Muscle layer of duodenum (tissue), 2 donors: ENCODE data around the gene RHOT1.
"Not testable (repeated sequence)": the region's sequence is repeated elsewhere in the genome, so short reads cannot be mapped to it uniquely, and the experiment has no call there.

Experiments
- H3K27ac ChIP-seq: one replicate; pipeline ENCODE4 v1.7.0; 2013; ENCODE audit warnings: mild to moderate bottlenecking, low read length
- H3K27me3 ChIP-seq: one replicate; pipeline ENCODE4 v1.7.0; 2013; ENCODE audit warnings: low read depth, mild to moderate bottlenecking, control low read depth, low read length
- H3K36me3 ChIP-seq, 2 donors: one replicate each; pipeline ENCODE4 v1.7.0; 2013; ENCODE audit warnings: low read length in 2 of 2, control low read depth in 1 of 2, mild to moderate bottlenecking in 1 of 2; ENCODE audit not compliant: insufficient read depth in 2 of 2, control insufficient read depth in 1 of 2
- H3K4me1 ChIP-seq, 2 donors: one replicate each; pipeline ENCODE4 v1.7.0; 2013; ENCODE audit warnings: low read length in 2 of 2, mild to moderate bottlenecking in 2 of 2, control low read depth in 1 of 2, moderate library complexity in 1 of 2; ENCODE audit not compliant: insufficient read depth in 2 of 2, control insufficient read depth in 1 of 2
- H3K4me3 ChIP-seq, 2 donors: one replicate each; pipeline ENCODE4 v1.7.0; 2013; ENCODE audit warnings: low read length in 2 of 2, low read depth in 1 of 2, mild to moderate bottlenecking in 1 of 2
- H3K9me3 ChIP-seq, 2 donors: one replicate each; pipeline ENCODE4 v1.7.0; 2013; ENCODE audit warnings: low read length in 2 of 2, control low read depth in 1 of 2, mild to moderate bottlenecking in 1 of 2; ENCODE audit not compliant: control insufficient read depth in 1 of 2
- donor health status: healthy.

The RHOT1 gene

GRCh38 chr17:32160526-32160925 lies 18.2 kb downstream of the RHOT1 start:
- Histone ChIP-seq H3K36me3 (peaks cover 7 to 19% of the 10 kb centered on the region in 2 donors), H3K27ac (no peak overlapping the region), H3K4me3 (no peak overlapping the region), H3K27me3 (no peaks in the 10 kb centered on the region), H3K4me1 (no peaks in the 10 kb centered on the region), H3K9me3 (no peaks in the 10 kb centered on the region)

GRCh38 chr17:32161029-32161428 lies 18.7 kb downstream of the RHOT1 start:
- Histone ChIP-seq H3K4me3 (no peak overlapping the region), H3K36me3 (peaks cover 7 to 19% of the 10 kb centered on the region in 2 donors), H3K9me3 (no peaks in the 10 kb centered on the region), H3K4me1 (no peaks in the 10 kb centered on the region), H3K27me3 (no peaks in the 10 kb centered on the region), H3K27ac (no peak overlapping the region)

- no peaks in the 10 kb centered on the region for H3K4me1 ChIP-seq
- no peaks in the 10 kb centered on the region for H3K27me3 ChIP-seq
- H3K4me3 ChIP-seq = no peak overlapping the region
- peaks cover 3% of the 10 kb centered on the region in 2 donors for H3K9me3 ChIP-seq
- no peak overlapping the region for H3K27ac ChIP-seq
- H3K36me3 ChIP-seq = peaks cover 7 to 19% of the 10 kb centered on the region in 2 donors
Observed at GRCh38 chr17:32161506-32162365, 19.4 kb downstream of the RHOT1 start.

GRCh38 chr17:32174889-32175288 lies 32.6 kb downstream of the RHOT1 start:
- H3K9me3 ChIP-seq = no peaks in the 10 kb centered on the region
- H3K36me3 ChIP-seq = peaks cover 16 to 35% of the 10 kb centered on the region in 2 donors
- H3K27me3 ChIP-seq = no peaks in the 10 kb centered on the region
- no peak overlapping the region for H3K27ac ChIP-seq
- no peak overlapping the region for H3K4me3 ChIP-seq
- no peaks in the 10 kb centered on the region for H3K4me1 ChIP-seq

- H3K9me3 ChIP-seq, H3K27ac ChIP-seq: not testable (repeated sequence)
- peaks cover 11 to 35% of the 10 kb centered on the region in 2 donors for H3K36me3 ChIP-seq
Observed at GRCh38 chr17:32178679-32179078, 36.4 kb downstream of the RHOT1 start.

GRCh38 chr17:32179103-32179502 lies 36.8 kb downstream of the RHOT1 start:
- H3K4me1 ChIP-seq, H3K9me3 ChIP-seq, H3K27me3 ChIP-seq, H3K27ac ChIP-seq, H3K4me3 ChIP-seq: not testable (repeated sequence)
- peaks cover 8 to 38% of the 10 kb centered on the region in 2 donors for H3K36me3 ChIP-seq

More at GRCh38 chr17:32178679-32179078, 36.4 kb downstream of the RHOT1 start:
- not testable (repeated sequence) for H3K4me1 ChIP-seq, H3K4me3 ChIP-seq, H3K27me3 ChIP-seq

GRCh38 chr17:32179526-32179925 lies 37.2 kb downstream of the RHOT1 start:
- peaks cover 8 to 41% of the 10 kb centered on the region in 2 donors for H3K36me3 ChIP-seq
- not testable (repeated sequence) for H3K4me3 ChIP-seq, H3K4me1 ChIP-seq, H3K27me3 ChIP-seq, H3K9me3 ChIP-seq, H3K27ac ChIP-seq

GRCh38 chr17:32180262-32180661 lies 38.0 kb downstream of the RHOT1 start:
- H3K27me3 ChIP-seq, H3K4me1 ChIP-seq, H3K4me3 ChIP-seq, H3K27ac ChIP-seq, H3K9me3 ChIP-seq: not testable (repeated sequence)
- peaks cover 3 to 41% of the 10 kb centered on the region in 2 donors for H3K36me3 ChIP-seq

- Histone ChIP-seq H3K4me1 (no peaks in the 10 kb centered on the region), H3K36me3 (peaks cover 0 to 27% of the 10 kb centered on the region in 2 donors), H3K9me3 (no peaks in the 10 kb centered on the region), H3K27me3 (no peaks in the 10 kb centered on the region), H3K27ac (no peak overlapping the region), H3K4me3 (no peak overlapping the region)
Observed at GRCh38 chr17:32185875-32186274, 43.6 kb downstream of the RHOT1 start.

- Histone ChIP-seq H3K9me3 (no peaks in the 10 kb centered on the region), H3K4me1 (no peaks in the 10 kb centered on the region), H3K4me3 (no peak overlapping the region), H3K36me3 (peaks cover 0 to 27% of the 10 kb centered on the region in 2 donors), H3K27ac (no peak overlapping the region), H3K27me3 (no peaks in the 10 kb centered on the region)
Observed at GRCh38 chr17:32187271-32187670, 45.0 kb downstream of the RHOT1 start.

- no peak overlapping the region for H3K27ac ChIP-seq
- no peaks in the 10 kb centered on the region for H3K27me3 ChIP-seq
- no peaks in the 10 kb centered on the region for H3K4me1 ChIP-seq
- H3K4me3 ChIP-seq = no peak overlapping the region
- peaks cover 12 to 35% of the 10 kb centered on the region in 2 donors for H3K36me3 ChIP-seq
- no peaks in the 10 kb centered on the region for H3K9me3 ChIP-seq
Observed at GRCh38 chr17:32189343-32189742, 47.0 kb downstream of the RHOT1 start.

GRCh38 chr17:32191306-32191705 lies 49.0 kb downstream of the RHOT1 start:
- no peaks in the 10 kb centered on the region for H3K27me3 ChIP-seq
- H3K27ac ChIP-seq = no peak overlapping the region
- H3K4me3 ChIP-seq = no peak overlapping the region
- peaks cover 20 to 40% of the 10 kb centered on the region in 2 donors for H3K36me3 ChIP-seq
- H3K9me3 ChIP-seq = no peaks in the 10 kb centered on the region
- H3K4me1 ChIP-seq = no peaks in the 10 kb centered on the region
